ENCODE data around the gene DDX1. TPM values are rescaled to one million over a fixed set of nuclear protein-coding genes. Genes with fewer than 3 reads are reported as not detected.
A peak's percentile ranks its signal among the peaks of the same experiment; 100 is the strongest.

Gene DDX1
- total and polyA plus RNA-seq, 2 experiments from 2014 or later: 37.5 to 109 TPM

GRCh38 chr2:15594291-15595256 is 2.9 kb downstream of the DDX1 start:
- no peak for DNase-seq (ENCODE audit: low read depth in 1 of 2, low spot score in 1 of 2)
- TF ChIP-seq, protein P1, sequence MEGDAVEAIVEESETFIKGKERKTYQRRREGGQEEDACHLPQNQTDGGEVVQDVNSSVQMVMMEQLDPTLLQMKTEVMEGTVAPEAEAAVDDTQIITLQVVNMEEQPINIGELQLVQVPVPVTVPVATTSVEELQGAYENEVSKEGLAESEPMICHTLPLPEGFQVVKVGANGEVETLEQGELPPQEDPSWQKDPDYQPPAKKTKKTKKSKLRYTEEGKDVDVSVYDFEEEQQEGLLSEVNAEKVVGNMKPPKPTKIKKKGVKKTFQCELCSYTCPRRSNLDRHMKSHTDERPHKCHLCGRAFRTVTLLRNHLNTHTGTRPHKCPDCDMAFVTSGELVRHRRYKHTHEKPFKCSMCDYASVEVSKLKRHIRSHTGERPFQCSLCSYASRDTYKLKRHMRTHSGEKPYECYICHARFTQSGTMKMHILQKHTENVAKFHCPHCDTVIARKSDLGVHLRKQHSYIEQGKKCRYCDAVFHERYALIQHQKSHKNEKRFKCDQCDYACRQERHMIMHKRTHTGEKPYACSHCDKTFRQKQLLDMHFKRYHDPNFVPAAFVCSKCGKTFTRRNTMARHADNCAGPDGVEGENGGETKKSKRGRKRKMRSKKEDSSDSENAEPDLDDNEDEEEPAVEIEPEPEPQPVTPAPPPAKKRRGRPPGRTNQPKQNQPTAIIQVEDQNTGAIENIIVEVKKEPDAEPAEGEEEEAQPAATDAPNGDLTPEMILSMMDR (IDR thresholded peaks at IDR 0.05; ENCODE audit: low read depth, low read length): no peak
- peaks cover 43% of the 10 kb centered on the region for H3K36me3 ChIP-seq
- H3K27me3 ChIP-seq: no peaks in the 10 kb centered on the region
- H3K4me1 ChIP-seq (ENCODE audit: low read depth): peaks cover 23% of the 10 kb centered on the region
- peak overlapping the region; percentile 3 for H3K27ac ChIP-seq
- H3K9me3 ChIP-seq (ENCODE audit: low read depth): no peaks in the 10 kb centered on the region
- H3K4me3 ChIP-seq: no peak overlapping the region

GRCh38 chr2:15595342-15595905 is 3.8 kb downstream of the DDX1 start:
- Histone ChIP-seq H3K27ac (no peak overlapping the region), H3K27me3 (no peaks in the 10 kb centered on the region), H3K9me3 (ENCODE audit: low read depth) (no peaks in the 10 kb centered on the region), H3K4me3 (no peak overlapping the region), H3K36me3 (peaks cover 52% of the 10 kb centered on the region), H3K4me1 (ENCODE audit: low read depth) (peaks cover 23% of the 10 kb centered on the region)
- DNase-seq (ENCODE audit: low read depth in 1 of 2, low spot score in 1 of 2): no peak
- TF ChIP-seq, protein P1 (IDR thresholded peaks at IDR 0.05; ENCODE audit: low read depth, low read length): no peak

DNA sequence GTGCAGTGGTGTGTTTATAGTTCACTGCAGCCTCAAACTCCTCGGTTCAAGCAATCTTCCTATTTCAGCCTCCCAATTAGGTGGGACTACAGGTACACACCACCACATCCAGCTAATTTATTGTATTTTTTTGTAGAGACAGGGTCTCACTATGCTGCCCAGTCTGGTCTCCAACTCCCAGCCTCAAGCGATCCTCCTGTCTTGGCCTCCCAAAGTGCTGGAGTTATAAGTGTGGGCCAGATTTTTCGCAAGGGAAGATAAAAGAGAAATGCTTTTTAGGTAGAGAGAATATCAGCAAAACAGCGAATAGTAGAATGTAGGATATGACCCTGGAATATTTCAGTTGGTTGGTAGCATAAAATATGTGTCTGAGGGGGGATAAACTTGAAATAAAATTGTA is 4.3 kb downstream of the DDX1 start:
- no peak for DNase-seq (ENCODE audit: low read depth in 1 of 2, low spot score in 1 of 2)
- Histone ChIP-seq H3K9me3 (ENCODE audit: low read depth) (no peaks in the 10 kb centered on the region), H3K4me1 (ENCODE audit: low read depth) (peaks cover 22% of the 10 kb centered on the region), H3K36me3 (peaks cover 54% of the 10 kb centered on the region), H3K4me3 (no peak overlapping the region), H3K27me3 (no peaks in the 10 kb centered on the region), H3K27ac (no peak overlapping the region)
- TF ChIP-seq, protein P1 (IDR thresholded peaks at IDR 0.05; ENCODE audit: low read depth, low read length): no peak

GRCh38 chr2:15596350-15596749 is 4.7 kb downstream of the DDX1 start:
- H3K4me3 ChIP-seq: no peak overlapping the region
- H3K36me3 ChIP-seq: peaks cover 58% of the 10 kb centered on the region
- TF ChIP-seq, protein P1 (IDR thresholded peaks at IDR 0.05; ENCODE audit: low read depth, low read length): no peak
- DNase-seq (ENCODE audit: low read depth in 1 of 2, low spot score in 1 of 2): no peak
- no peaks in the 10 kb centered on the region for H3K27me3 ChIP-seq
- peaks cover 18% of the 10 kb centered on the region for H3K4me1 ChIP-seq (ENCODE audit: low read depth)
- H3K27ac ChIP-seq: no peak overlapping the region
- no peaks in the 10 kb centered on the region for H3K9me3 ChIP-seq (ENCODE audit: low read depth)

- H3K27me3 ChIP-seq: no peaks in the 10 kb centered on the region
- H3K4me1 ChIP-seq (ENCODE audit: low read depth): peaks cover 18% of the 10 kb centered on the region
- H3K27ac ChIP-seq: no peak overlapping the region
- TF ChIP-seq, protein P1 (IDR thresholded peaks at IDR 0.05; ENCODE audit: low read depth, low read length): no peak
- peaks cover 64% of the 10 kb centered on the region for H3K36me3 ChIP-seq
- DNase-seq (ENCODE audit: low read depth in 1 of 2, low spot score in 1 of 2): no peak
- no peaks in the 10 kb centered on the region for H3K9me3 ChIP-seq (ENCODE audit: low read depth)
- H3K4me3 ChIP-seq: no peak overlapping the region
Measured at GRCh38 chr2:15596968-15597367, 5.3 kb downstream of the DDX1 start.
